T47D (cell line): ENCODE measurements around the gene FOXC2.

Experiments used
- DNase-seq, 2 experiments: peaks; one replicate each; pipeline versions ENCODE4 v3.0.0 to v3.0.0-alpha.2; 2011 to 2012; ENCODE audit warnings: low read depth in 1 of 2, low spot score in 1 of 2
- JUND ChIP-seq: IDR thresholded peaks from 2 replicates; pipeline ENCODE4 v1.6.1; 2012; ENCODE audit warnings: low read depth
- in situ Hi-C: cut with HindIII; loops from 2 replicates; pipeline ENCODE4 v1.10.0; 2016; ENCODE audit warnings: low sequenced_read_pairs, low pct_unique_long_range_greater_than_20kb

Gene FOXC2

DNA sequence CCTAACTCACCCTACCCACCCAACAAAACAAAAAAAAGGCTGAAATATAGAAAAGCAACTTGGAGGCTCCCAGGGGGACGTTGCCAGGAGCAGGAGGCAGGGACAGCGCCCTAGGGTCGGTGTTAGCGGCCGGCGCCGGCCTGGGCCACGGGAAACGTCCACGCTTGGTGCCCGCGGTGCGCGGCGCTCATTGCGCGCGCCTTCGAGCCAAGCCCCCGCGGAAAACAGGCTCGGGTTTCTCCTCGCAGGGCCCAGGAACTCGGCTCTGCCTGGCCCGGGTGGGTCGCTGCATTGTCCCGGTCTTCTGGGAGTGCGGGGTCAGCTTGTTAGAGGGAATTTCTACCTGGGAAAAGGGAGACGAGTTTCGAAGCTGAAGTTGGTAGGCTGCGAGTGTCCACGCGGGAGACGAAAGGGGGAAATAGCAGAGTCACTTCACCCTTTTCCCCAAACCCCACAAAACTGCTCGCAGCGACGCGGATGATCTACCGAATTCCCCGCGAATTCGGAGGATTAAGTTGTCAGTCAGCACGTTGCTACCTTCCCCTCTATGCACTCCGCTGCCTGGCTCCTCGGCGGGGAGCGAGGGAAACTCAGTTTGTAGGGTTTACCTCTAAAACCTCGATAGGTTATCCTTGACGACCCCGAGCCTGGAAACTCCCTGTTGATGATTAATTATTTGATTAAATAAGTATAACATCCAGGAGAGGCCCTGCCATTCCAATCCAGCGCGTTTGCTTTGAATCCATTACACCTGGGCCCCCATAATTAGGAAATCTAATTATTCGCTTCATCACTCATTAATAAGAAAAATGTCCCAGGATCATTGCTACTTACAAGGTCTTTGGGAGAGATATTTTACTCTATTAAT is 751 bp upstream of the FOXC2 start:
- in situ Hi-C loops, result no loop called here
- no peak for DNase-seq
- no peak for TF ChIP-seq JUND

DNA sequence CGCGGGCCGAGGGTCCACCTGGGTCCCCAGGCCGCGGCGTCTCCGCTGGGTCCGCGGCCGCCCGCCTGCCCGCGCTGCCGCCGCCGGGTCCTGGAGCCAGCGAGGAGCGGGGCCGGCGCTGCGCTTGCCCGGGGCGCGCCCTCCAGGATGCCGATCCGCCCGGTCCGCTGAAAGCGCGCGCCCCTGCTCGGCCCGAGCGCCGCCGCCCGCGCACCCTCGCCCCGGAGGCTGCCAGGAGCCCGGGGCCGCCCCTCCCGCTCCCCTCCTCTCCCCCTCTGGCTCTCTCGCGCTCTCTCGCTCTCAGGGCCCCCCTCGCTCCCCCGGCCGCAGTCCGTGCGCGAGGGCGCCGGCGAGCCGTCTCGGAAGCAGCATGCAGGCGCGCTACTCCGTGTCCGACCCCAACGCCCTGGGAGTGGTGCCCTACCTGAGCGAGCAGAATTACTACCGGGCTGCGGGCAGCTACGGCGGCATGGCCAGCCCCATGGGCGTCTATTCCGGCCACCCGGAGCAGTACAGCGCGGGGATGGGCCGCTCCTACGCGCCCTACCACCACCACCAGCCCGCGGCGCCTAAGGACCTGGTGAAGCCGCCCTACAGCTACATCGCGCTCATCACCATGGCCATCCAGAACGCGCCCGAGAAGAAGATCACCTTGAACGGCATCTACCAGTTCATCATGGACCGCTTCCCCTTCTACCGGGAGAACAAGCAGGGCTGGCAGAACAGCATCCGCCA is 504 bp downstream of the FOXC2 start:
- in situ Hi-C loops, result no loop called here
- no peak for DNase-seq
- no peak for TF ChIP-seq JUND

DNA sequence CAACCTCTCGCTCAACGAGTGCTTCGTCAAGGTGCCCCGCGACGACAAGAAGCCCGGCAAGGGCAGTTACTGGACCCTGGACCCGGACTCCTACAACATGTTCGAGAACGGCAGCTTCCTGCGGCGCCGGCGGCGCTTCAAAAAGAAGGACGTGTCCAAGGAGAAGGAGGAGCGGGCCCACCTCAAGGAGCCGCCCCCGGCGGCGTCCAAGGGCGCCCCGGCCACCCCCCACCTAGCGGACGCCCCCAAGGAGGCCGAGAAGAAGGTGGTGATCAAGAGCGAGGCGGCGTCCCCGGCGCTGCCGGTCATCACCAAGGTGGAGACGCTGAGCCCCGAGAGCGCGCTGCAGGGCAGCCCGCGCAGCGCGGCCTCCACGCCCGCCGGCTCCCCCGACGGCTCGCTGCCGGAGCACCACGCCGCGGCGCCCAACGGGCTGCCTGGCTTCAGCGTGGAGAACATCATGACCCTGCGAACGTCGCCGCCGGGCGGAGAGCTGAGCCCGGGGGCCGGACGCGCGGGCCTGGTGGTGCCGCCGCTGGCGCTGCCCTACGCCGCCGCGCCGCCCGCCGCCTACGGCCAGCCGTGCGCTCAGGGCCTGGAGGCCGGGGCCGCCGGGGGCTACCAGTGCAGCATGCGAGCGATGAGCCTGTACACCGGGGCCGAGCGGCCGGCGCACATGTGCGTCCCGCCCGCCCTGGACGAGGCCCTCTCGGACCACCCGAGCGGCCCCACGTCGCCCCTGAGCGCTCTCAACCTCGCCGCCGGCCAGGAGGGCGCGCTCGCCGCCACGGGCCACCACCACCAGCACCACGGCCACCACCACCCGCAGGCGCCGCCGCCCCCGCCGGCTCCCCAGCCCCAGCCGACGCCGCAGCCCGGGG is 1.3 kb downstream of the FOXC2 start:
- DNase-seq, result no peak
- in situ Hi-C loops, result no loop called here
- TF ChIP-seq JUND, result no peak

DNA sequence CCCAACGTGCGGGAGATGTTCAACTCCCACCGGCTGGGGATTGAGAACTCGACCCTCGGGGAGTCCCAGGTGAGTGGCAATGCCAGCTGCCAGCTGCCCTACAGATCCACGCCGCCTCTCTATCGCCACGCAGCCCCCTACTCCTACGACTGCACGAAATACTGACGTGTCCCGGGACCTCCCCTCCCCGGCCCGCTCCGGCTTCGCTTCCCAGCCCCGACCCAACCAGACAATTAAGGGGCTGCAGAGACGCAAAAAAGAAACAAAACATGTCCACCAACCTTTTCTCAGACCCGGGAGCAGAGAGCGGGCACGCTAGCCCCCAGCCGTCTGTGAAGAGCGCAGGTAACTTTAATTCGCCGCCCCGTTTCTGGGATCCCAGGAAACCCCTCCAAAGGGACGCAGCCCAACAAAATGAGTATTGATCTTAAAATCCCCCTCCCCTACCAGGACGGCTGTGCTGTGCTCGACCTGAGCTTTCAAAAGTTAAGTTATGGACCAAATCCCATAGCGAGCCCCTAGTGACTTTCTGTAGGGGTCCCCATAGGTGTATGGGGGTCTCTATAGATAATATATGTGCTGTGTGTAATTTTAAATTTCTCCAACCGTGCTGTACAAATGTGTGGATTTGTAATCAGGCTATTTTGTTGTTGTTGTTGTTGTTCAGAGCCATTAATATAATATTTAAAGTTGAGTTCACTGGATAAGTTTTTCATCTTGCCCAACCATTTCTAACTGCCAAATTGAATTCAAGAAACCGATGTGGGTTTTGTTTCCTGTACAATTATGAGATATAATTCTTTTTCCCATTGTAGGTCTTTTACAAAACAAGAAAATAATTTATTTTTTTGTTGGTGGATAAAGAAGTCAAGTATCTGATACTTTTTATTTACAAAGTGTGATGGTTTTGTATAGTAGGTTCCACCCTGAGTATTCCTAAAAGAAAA is 2.3 kb downstream of the FOXC2 start:
- TF ChIP-seq JUND, result no peak
- in situ Hi-C loops, result no loop called here
- DNase-seq, result no peak

DNA sequence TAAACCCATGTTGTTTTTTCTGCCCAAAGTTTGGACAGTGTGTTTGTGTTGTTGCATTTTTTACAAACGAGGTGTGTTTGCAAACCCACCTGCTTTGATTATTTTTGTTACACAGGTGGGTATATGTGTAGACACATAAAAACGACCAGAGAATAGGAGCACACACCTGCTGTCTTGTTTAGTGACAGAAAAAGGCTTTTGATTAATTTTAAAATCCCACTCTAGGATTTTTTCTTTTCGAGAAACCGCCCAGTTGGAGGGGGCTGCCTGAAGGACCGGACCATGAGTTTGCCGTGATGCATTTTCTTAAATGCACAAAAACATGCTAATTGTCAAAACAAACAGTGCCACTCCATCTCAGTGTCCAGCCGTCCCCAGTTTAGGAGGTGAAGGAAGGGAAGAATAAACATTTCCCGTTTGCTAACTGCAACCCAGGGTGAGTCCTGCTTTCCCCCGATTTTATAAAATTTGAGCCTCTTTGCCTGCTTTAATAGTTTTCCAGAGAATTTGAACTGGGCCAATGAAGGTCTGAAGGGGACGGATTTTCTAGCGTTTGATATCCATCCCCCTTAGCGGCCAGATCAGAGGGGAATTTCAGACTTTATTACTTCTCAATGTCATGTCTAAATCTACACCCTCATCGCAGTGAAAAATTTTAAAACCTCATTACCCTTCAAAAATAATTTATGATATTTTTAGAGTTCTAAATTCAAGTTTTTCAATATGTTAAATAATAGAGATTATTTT is 3.2 kb downstream of the FOXC2 start:
- TF ChIP-seq JUND, result no peak
- DNase-seq, result no peak
- in situ Hi-C loops, result no loop called here

DNA sequence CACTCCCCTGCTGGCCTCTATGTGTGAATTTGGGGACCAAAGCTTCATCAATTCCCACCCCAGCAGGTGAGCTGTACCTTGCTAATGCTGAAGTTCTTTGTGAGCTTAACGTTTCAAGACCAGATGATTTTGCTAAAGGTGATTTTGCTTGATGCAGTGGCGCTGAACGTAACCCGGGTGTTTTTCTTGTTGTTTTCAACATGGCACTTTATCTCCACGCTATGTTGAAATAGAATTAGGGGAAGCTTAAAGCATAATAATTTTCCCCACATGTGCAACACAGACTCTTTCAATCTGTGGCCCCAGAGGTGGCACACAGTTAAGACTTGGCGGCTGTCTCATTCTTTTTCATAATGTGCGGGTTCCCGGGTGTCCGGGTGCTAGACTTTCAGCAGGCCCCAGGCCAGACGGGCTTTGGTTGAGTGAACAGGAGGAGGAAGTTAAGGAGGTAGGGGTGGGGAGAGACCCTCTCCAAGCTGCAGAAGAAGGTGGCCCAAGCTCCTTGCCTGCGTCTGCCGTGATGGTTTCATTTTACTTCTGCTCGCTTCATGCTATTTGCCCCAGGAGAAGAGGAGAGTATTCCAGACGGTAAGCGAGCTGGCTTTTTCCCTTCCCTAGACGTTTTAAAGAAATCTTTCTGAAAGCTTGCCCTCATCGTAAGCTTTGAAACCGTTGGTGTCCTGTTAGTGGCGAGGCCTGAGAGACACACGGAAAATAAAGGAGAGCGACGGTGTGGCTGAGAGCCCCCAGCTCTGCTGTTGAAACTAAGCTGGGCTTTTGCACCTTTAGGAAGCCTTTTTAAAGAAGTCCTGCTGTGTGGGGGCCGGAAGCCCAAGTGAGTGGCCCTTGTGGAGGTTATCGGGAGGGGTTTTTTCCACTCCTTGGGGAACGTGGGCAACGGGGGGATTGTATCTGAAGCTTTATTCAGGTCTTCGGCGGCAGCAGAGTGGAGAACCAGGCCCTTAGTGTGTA is 4.2 kb downstream of the FOXC2 start:
- in situ Hi-C loops, result no loop called here
- no peak for TF ChIP-seq JUND
- DNase-seq, result no peak

DNA sequence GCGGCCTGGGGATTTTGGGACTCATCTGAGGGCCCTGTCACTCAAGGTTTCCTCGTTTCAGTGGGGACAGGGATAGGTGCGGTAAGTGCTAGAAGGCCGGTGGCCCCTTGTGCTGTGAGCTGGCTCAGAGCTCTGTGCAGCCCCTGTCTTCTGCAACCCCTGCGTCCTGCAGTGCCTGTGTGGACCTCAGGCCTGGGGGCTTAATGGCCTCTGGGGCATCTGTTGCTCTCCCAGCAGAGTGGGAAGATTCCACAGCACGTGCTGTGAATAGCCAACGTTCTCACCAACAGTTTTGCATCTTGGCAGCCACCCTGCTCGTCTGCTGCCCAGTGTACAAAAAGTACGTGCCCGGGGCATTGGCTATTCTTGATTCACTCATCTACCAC is 4.9 kb downstream of the FOXC2 start:
- no peak for TF ChIP-seq JUND
- in situ Hi-C loops, result no loop called here
- no peak for DNase-seq

DNA sequence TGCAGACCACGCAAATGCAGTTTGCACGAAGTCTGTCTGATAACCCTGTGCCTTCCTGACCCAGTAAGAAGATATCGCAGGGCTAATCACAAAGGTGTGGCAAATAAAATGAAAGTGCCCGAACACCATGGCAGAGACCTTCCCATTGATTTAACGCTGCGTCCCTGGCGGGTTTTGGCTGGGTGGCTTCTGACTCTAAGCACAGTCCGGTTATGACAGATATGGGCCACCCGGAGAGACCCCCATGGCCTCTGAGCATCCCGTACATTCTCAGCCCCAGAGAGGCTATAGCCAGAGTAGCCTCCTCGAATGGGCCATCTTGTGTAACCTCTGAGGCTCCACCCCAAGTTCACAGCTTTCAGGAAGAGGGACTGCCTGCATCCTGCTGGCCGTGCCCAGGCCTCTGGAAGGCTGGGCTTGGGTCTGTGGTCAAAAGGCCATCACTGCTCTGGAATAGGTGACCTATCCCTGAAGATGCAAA is 5.5 kb downstream of the FOXC2 start:
- no peak for DNase-seq
- in situ Hi-C loops, result no loop called here
- TF ChIP-seq JUND, result no peak

DNA sequence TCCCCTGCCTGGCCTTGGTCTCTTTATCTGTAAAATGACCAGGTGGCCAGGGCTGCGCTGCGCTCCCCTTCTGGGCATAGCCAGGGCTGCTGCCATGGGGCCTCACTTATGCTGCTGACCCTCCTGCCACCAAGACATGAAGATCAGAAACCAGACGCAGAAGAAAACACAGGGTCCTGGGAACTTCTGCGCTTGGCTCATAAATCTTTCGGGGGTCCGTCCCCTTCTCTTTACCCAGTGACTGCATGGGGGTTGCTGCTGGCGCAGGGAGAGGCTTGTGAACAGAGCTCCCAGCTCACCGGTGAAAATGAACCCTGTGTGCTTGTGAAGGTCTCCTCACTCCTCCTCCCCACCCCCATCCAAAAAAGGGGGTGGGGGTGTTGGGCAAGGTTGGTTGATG is 6.0 kb downstream of the FOXC2 start:
- in situ Hi-C loops, result no loop called here
- no peak for DNase-seq
- no peak for TF ChIP-seq JUND

DNA sequence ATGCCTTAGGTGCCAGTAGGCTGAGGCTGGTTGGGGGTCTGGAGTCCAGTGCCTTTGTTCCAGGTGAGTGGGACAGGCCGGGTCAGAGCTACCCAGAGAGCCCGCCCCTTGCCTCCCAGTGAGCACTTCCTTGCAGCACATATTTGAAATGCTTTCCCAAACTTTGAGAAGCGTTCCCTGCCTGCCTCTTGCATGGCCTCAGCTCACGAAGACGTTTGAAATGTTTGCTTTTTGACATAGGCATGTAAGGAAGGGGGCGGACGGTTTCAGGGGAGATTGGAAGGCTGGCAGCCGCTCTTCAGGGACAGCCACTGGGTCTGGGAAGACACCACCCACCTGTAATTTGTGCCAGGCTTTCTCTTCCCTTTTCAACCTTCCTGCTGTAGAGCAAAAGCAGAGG is 6.6 kb downstream of the FOXC2 start:
- DNase-seq, result peak in 1 of 2 experiments; percentile 20
- in situ Hi-C loops, result no loop called here
- TF ChIP-seq JUND, result no peak
